Small intestine (tissue), 16 donors: ENCODE results near the gene MAPK1IP1L. TPM values are rescaled to one million over a fixed set of nuclear protein-coding genes. Genes with fewer than 3 reads are reported as not detected.
"Not testable (repeated sequence)": the region's sequence is repeated elsewhere in the genome, so short reads cannot be mapped to it uniquely, and the experiment has no call there.

Experiments
- DNase-seq, 2 donors: peaks; one replicate each; pipeline versions ENCODE4 v3.0.0 to v3.0.0-alpha.2; 2013
- FAIRE-seq: peaks from 2 replicates; lab custom pipeline; 2012; peaks lifted over from hg19 to GRCh38; lab: Jason Lieb, UNC
- H3K27ac ChIP-seq, 3 donors: one replicate each; pipeline ENCODE4 v1.5.1; 2013; ENCODE audit warnings: low read length in 2 of 3, mild to moderate bottlenecking in 2 of 3, control low read depth in 1 of 3, inconsistent platforms in 1 of 3, low read depth in 1 of 3, moderate library complexity in 1 of 3
- H3K27me3 ChIP-seq, 3 donors: one replicate each; pipeline ENCODE4 v1.6.1; 2013; ENCODE audit warnings: low read length in 3 of 3, inconsistent platforms in 1 of 3; ENCODE audit not compliant: control insufficient read depth in 3 of 3, insufficient read depth in 3 of 3
- H3K36me3 ChIP-seq, 3 donors: one replicate each; pipeline ENCODE4 v1.6.1; 2013; ENCODE audit warnings: low read length in 3 of 3, inconsistent platforms in 1 of 3, low read depth in 1 of 3, mild to moderate bottlenecking in 1 of 3, moderate library complexity in 1 of 3; ENCODE audit not compliant: control insufficient read depth in 3 of 3, insufficient read depth in 2 of 3
- H3K4me1 ChIP-seq, 3 donors: one replicate each; pipeline ENCODE4 v1.6.1; 2013; ENCODE audit warnings: low read length in 2 of 3, inconsistent platforms in 1 of 3, low read depth in 1 of 3, mild to moderate bottlenecking in 1 of 3, moderate library complexity in 1 of 3; ENCODE audit not compliant: control insufficient read depth in 3 of 3, insufficient read depth in 2 of 3
- H3K4me3 ChIP-seq, 3 donors: one replicate each; pipeline ENCODE4 v1.5.1; 2013; ENCODE audit warnings: low read length in 3 of 3, control low read depth in 1 of 3, inconsistent platforms in 1 of 3, low read depth in 1 of 3, mild to moderate bottlenecking in 1 of 3, moderate library complexity in 1 of 3
- H3K9me3 ChIP-seq, 2 donors: one replicate each; pipeline ENCODE4 v1.6.1; 2013; ENCODE audit warnings: low read depth in 1 of 2, low read length in 1 of 2; ENCODE audit not compliant: control insufficient read depth in 2 of 2, insufficient read depth in 1 of 2
- WGBS, 3 donors: extraction: QIAGEN DNeasy Blood & Tissue Kit; methylation state at CpG; one replicate each; pipeline ENCODE4 v1.1.7; 2013; 5-methylcytosine and 5-hydroxymethylcytosine counted together
- long read RNA-seq, 10 donors: transcript quantifications; one replicate each; lab custom pipeline, GENCODE V29; 2026
- polyA plus RNA-seq, 4 donors: library from polyadenylated mRNA; stranded (reverse) in 3 of 4; unstranded in 1 of 4; fragments of 200-250 nt in 3 of 4; fragments of 120-200 nt in 1 of 4; gene quantifications; one replicate each; pipeline versions ENCODE4 v1.2.1 to v1.2.3, GENCODE V29; 2013
- donor health status: healthy with polysubstance abuse.
- donor health status: control.
- donor health status: control.
- donor health status: Bipolar disorder and iron deficiency.
- donor health status: healthy.

The MAPK1IP1L gene
- 10 to 100 TPM; 24.3 to 80.6 (median 31.4) TPM for polyA plus RNA-seq
- long read RNA-seq, donor 1: 0 reads
- long read RNA-seq, donor 2, partial matches to known transcripts: 27 of 57 reads
- long read RNA-seq, donor 2, other reads (novel, unspliced or antisense): 29 of 57 reads
- long read RNA-seq, donor 3, partial matches to known transcripts: 32 of 62 reads
- long read RNA-seq, donor 3, other reads (novel, unspliced or antisense): 28 of 62 reads
- long read RNA-seq, donor 4: 0 reads
- long read RNA-seq, donor 5, partial matches to known transcripts: 5 of 11 reads
- long read RNA-seq, donor 5, other reads (novel, unspliced or antisense): 6 of 11 reads
- long read RNA-seq, donor 6, partial matches to known transcripts: 76 of 124 reads
- long read RNA-seq, donor 6, other reads (novel, unspliced or antisense): 47 of 124 reads
- long read RNA-seq, donor 7: 0 reads
- long read RNA-seq, donor 8, partial matches to known transcripts: 0 of 5 reads
- long read RNA-seq, donor 8, other reads (novel, unspliced or antisense): 5 of 5 reads
- long read RNA-seq, donor 9, partial matches to known transcripts: 6 of 20 reads
- long read RNA-seq, donor 9, other reads (novel, unspliced or antisense): 13 of 20 reads
- long read RNA-seq, donor 10, partial matches to known transcripts: 47 of 98 reads
- long read RNA-seq, donor 10, other reads (novel, unspliced or antisense): 49 of 98 reads

DNA sequence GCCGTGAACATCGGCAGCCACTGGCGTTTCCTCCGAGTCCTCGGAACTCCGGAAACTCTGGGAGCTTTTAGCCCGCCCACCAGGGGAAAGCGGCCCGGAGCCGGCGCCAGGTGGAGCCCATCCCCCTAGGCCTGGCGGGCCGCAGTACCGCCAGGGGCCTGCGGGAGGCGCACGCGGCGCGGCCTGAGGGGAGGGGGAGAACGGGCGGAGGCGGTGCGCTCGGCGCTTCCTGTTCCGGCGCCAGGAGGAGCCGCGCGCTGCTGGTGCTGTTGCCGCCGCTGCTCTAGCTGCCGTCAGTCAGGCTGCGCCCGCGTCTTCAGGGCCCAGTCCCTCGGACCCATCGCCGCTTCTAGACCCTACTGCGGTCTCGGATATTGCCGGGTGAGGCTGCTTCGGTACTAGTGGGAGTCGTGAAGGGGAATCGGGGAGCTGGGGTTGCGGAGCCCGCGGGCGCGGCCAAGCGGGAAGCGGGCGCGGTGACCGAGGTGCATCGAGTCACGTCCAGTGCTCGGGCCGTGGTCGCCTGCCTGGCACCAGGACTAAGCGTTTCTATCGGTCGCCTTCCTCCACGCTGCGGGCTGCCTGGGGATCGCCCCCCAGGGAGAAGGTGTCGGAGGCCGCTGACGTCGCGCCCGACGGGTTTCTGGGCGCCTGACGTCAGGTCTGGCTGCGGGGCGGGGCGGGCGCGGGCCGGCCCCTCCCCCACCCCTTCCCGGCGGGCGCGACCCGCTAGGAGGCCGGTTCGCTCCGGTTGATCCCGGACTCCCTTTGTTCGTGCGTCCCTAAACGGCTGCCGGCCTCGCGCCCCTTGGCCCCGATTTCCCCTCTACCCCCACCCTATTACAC lies at the start of gene MAPK1IP1L:
Gene MAPK1IP1L, plus strand, starts transcription at position 225 of the 846 bp plus-strand sequence. CDS start 10,037 bp downstream, outside the sequence.
- no peak for FAIRE-seq
- peaks cover 4 to 15% (median 7%) of the 10 kb centered on the region in 3 donors for H3K4me1 ChIP-seq
- H3K27ac ChIP-seq: peak within 1 kb of the TSS; percentile 93 to 100 (median 97)
- peak; percentile 88 to 98 for DNase-seq
- H3K36me3 ChIP-seq: peaks cover 0 to 11% (median 0%) of the 10 kb centered on the region in 3 donors
- 0% methylated on average over 78 to 98 of the region's 98 CpGs for WGBS, 3 donors
- peak within 1 kb of the TSS; percentile 65 to 99 (median 72) for H3K4me3 ChIP-seq
- no peaks in the 10 kb centered on the region for H3K27me3 ChIP-seq
- no peaks in the 10 kb centered on the region for H3K9me3 ChIP-seq

DNA sequence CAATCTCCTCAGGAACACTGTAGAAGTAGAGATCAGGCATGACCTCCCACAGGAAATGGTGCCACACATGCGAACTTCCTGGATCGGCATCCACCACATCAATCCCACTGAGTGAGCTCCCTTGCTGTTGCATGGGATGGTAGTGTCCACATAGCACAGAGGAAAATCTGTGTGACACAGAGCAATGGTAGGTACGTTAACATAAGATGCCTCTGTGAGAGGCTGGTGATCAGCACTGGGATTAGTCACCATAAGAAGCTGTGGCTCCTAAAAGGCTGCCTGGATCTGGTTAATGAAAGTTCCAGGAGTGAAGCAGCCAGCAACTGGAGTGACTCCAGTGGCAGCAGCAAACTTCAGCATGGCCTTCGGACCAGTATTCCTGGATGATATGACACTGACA lies 46.4 kb upstream of the MAPK1IP1L start:
- H3K36me3 ChIP-seq: peaks cover 0 to 22% (median 0%) of the 10 kb centered on the region in 3 donors
- DNase-seq (no peak), FAIRE-seq (no peak)
- no peaks in the 10 kb centered on the region for H3K4me1 ChIP-seq
- H3K27ac ChIP-seq: no peak overlapping the region
- 79 to 88% (median 80%) methylated on average over 4 of the region's 4 CpGs for WGBS, 3 donors
- no peaks in the 10 kb centered on the region for H3K27me3 ChIP-seq
- H3K4me3 ChIP-seq: no peak overlapping the region
- H3K9me3 ChIP-seq: no peaks in the 10 kb centered on the region

GRCh38 chr14:55015006-55015405 lies 36.4 kb upstream of the MAPK1IP1L start:
- no peak for FAIRE-seq
- Histone ChIP-seq H3K36me3 (peaks cover 0 to 2% (median 0%) of the 10 kb centered on the region in 3 donors), H3K4me3 (no peak overlapping the region), H3K4me1 (no peaks in the 10 kb centered on the region), H3K27me3 (no peaks in the 10 kb centered on the region), H3K9me3 (no peaks in the 10 kb centered on the region), H3K27ac (no peak overlapping the region)
- 90 to 97% (median 91%) methylated on average over 2 of the region's 2 CpGs for WGBS, 3 donors
- no peak for DNase-seq

GRCh38 chr14:55019968-55020554 lies 31.4 kb upstream of the MAPK1IP1L start:
- Histone ChIP-seq H3K27me3 (no peaks in the 10 kb centered on the region), H3K27ac (no peak overlapping the region), H3K4me3 (no peak overlapping the region), H3K36me3 (peaks cover 0 to 2% (median 0%) of the 10 kb centered on the region in 3 donors), H3K4me1 (no peaks in the 10 kb centered on the region), H3K9me3 (no peaks in the 10 kb centered on the region)
- no peak for FAIRE-seq
- WGBS, 3 donors: 95 to 98% (median 96%) methylated on average over 2 of the region's 2 CpGs
- no peak for DNase-seq

- H3K27me3 ChIP-seq, H3K4me3 ChIP-seq, H3K4me1 ChIP-seq, H3K9me3 ChIP-seq, H3K27ac ChIP-seq, FAIRE-seq, DNase-seq, H3K36me3 ChIP-seq: not testable (repeated sequence)
- 79 to 90% (median 81%) methylated on average over 2 of the region's 5 CpGs for WGBS, 3 donors
Measured at GRCh38 chr14:55024365-55024764, 27.1 kb upstream of the MAPK1IP1L start.

GRCh38 chr14:55025948-55026347 lies 25.5 kb upstream of the MAPK1IP1L start:
- H3K36me3 ChIP-seq: no peaks in the 10 kb centered on the region
- 18 to 32% (median 27%) methylated on average over 7 of the region's 7 CpGs for WGBS, 3 donors
- H3K27me3 ChIP-seq: no peaks in the 10 kb centered on the region
- DNase-seq: no peak
- FAIRE-seq: no peak
- peaks cover 0 to 8% (median 4%) of the 10 kb centered on the region in 3 donors for H3K4me1 ChIP-seq
- no peak overlapping the region for H3K27ac ChIP-seq
- no peaks in the 10 kb centered on the region for H3K9me3 ChIP-seq
- peak overlapping the region in 1 of 3 donors; percentile 83 for H3K4me3 ChIP-seq

GRCh38 chr14:55026441-55026792 lies 25.0 kb upstream of the MAPK1IP1L start:
- Histone ChIP-seq H3K9me3 (no peaks in the 10 kb centered on the region), H3K27me3 (no peaks in the 10 kb centered on the region), H3K27ac (peak overlapping the region; percentile 12 to 98 (median 85)), H3K36me3 (no peaks in the 10 kb centered on the region), H3K4me1 (peaks cover 0 to 8% (median 4%) of the 10 kb centered on the region in 3 donors), H3K4me3 (peak overlapping the region; percentile 57 to 83 (median 82))
- WGBS, 3 donors: 1 to 3% (median 2%) methylated on average over 9 of the region's 9 CpGs
- no peak for FAIRE-seq
- peak in 1 of 2 donors; percentile 4 for DNase-seq
